Stomach (tissue), 9 donors: ENCODE measurements around the gene ERRFI1. TPM values are rescaled to one million over a fixed set of nuclear protein-coding genes. Genes with fewer than 3 reads are reported as not detected.
"Not testable (repeated sequence)": the region's sequence is repeated elsewhere in the genome, so short reads cannot be mapped to it uniquely, and the experiment has no call there.

Source experiments
- DNase-seq, 2 donors: peaks; one replicate each; pipeline versions ENCODE4 v3.0.0 to v3.0.0-alpha.2; 2013 to 2019
- H3K27ac ChIP-seq, 5 donors: fragments of 200-600 bp in 4 of 5; sonication (generic) in 4 of 5; one replicate each; pipeline ENCODE4 v1.5.1; 2013 to 2019; ENCODE audit warnings: mild to moderate bottlenecking in 1 of 5, moderate library complexity in 1 of 5
- H3K27me3 ChIP-seq, 3 donors: fragments of 200-600 bp; sonication (generic); one replicate each; pipeline ENCODE4 v1.5.1; 2017 to 2019; ENCODE audit warnings: mixed run types in 1 of 3
- H3K36me3 ChIP-seq, 4 donors: fragments of 200-600 bp; sonication (generic); 1 replicate in 3 of 4; 2 replicates in 1 of 4; pipeline ENCODE4 v1.5.1; 2016 to 2019
- H3K4me1 ChIP-seq, 4 donors: fragments of 200-600 bp; sonication (generic); one replicate each; pipeline ENCODE4 v1.5.1; 2016 to 2019
- H3K4me3 ChIP-seq, 4 donors: fragments of 200-600 bp; sonication (generic) in 3 of 4; one replicate each; pipeline ENCODE4 v1.5.1; 2016 to 2019; ENCODE audit warnings: mild to moderate bottlenecking in 1 of 4
- H3K9me3 ChIP-seq, 4 donors: fragments of 200-600 bp; sonication (generic); one replicate each; pipeline ENCODE4 v1.5.1; 2016 to 2019
- CTCF ChIP-seq, 7 experiments: fragments of 450-650 bp in 4 of 7; fragments of 200-600 bp in 3 of 7; sonication (generic) in 3 of 7; IDR thresholded peaks; one replicate each; pipeline ENCODE4 v1.5.1; 2016 to 2019; ENCODE audit warnings: antibody characterized with exemption in 7 of 7, control low read depth in 2 of 7, mild to moderate bottlenecking in 1 of 7
- EP300 ChIP-seq: sonication (generic); formaldehyde crosslinking; IDR thresholded peaks from one replicate; pipeline ENCODE4 v1.6.1; 2017; ENCODE audit warnings: antibody characterized with exemption
- POLR2A ChIP-seq, 4 donors: fragments of 450-650 bp; IDR thresholded peaks; one replicate each; pipeline ENCODE4 v1.6.1; 2016; ENCODE audit warnings: antibody characterized with exemption in 4 of 4, control low read depth in 2 of 4, mild to moderate bottlenecking in 1 of 4, moderate library complexity in 1 of 4
- POLR2AphosphoS5 ChIP-seq, 3 donors: sonication (generic); formaldehyde crosslinking; IDR thresholded peaks; one replicate each; pipeline ENCODE4 v1.6.1; 2016; ENCODE audit warnings: antibody characterized with exemption in 3 of 3
- WGBS, 5 donors: extraction: QIAGEN DNeasy Blood & Tissue Kit in 3 of 5; methylation state at CpG; one replicate each; pipeline versions ENCODE4 v1.1.5 to v1.1.7; 2013 to 2018; 5-methylcytosine and 5-hydroxymethylcytosine counted together
- intact Hi-C: fragments of 100-400 bp; cut with DNase I; formaldehyde crosslinking; loops from one replicate; pipeline ENCODE4 v1.15.1; 2023; ENCODE audit warnings: low total_unique reads
- polyA plus RNA-seq, 3 donors: library from polyadenylated mRNA; stranded (reverse); fragments of 200-250 nt; gene quantifications; one replicate each; pipeline ENCODE4 v1.2.3, GENCODE V29; 2013
- total RNA-seq, 5 donors: library from RNA; depleted of rRNA; stranded (reverse); fragments of >200 nt; gene quantifications; one replicate each; pipeline versions ENCODE4 v1.1.0 to v1.2.3, GENCODE V29; 2014 to 2016
- donor health status: healthy with polysubstance abuse.
- donor health status: Bipolar disorder and iron deficiency.
- donor health status: healthy.

ERRFI1 gene
- total and polyA plus RNA-seq, 8 donors: 3.5 to 201 (median 58.5) TPM

- Histone ChIP-seq H3K27ac (peak overlapping the region in 3 of 5 donors; percentile 20 to 83 (median 25)), H3K9me3 (no peaks in the 10 kb centered on the region), H3K36me3 (no peaks in the 10 kb centered on the region), H3K27me3 (no peaks in the 10 kb centered on the region), H3K4me3 (no peak overlapping the region), H3K4me1 (peaks cover 22 to 59% (median 34%) of the 10 kb centered on the region in 4 donors)
- WGBS, 5 donors: 74 to 87% (median 78%) methylated on average over 4 of the region's 4 CpGs
- TF ChIP-seq POLR2A (IDR thresholded peaks at IDR 0.05) (no peak), POLR2AphosphoS5 (IDR thresholded peaks at IDR 0.05) (no peak), CTCF (IDR thresholded peaks at IDR 0.05) (no peak), EP300 (no peak)
- intact Hi-C loops: no loop called here
- no peak for DNase-seq
Measured at GRCh38 chr1:8055973-8056372, 29.9 kb upstream of the ERRFI1 start.

GRCh38 chr1:8053878-8054567 lies 27.9 kb upstream of the ERRFI1 start:
- H3K9me3 ChIP-seq: no peaks in the 10 kb centered on the region
- no peak overlapping the region for H3K4me3 ChIP-seq
- peaks cover 6 to 40% (median 18%) of the 10 kb centered on the region in 4 donors for H3K4me1 ChIP-seq
- DNase-seq: no peak
- TF ChIP-seq EP300 (no peak), POLR2A (IDR thresholded peaks at IDR 0.05) (no peak), CTCF (IDR thresholded peaks at IDR 0.05) (no peak)
- H3K27me3 ChIP-seq: no peaks in the 10 kb centered on the region
- WGBS, 5 donors: 52 to 70% (median 57%) methylated on average over 5 of the region's 5 CpGs
- intact Hi-C loops: no loop called here
- H3K36me3 ChIP-seq: no peaks in the 10 kb centered on the region
- peak overlapping the region in 1 of 5 donors; percentile 37 for H3K27ac ChIP-seq

- Histone ChIP-seq H3K36me3 (no peaks in the 10 kb centered on the region), H3K27me3 (no peaks in the 10 kb centered on the region), H3K4me3 (no peak overlapping the region), H3K27ac (peak overlapping the region in 2 of 5 donors; percentile 25 to 33), H3K9me3 (no peaks in the 10 kb centered on the region), H3K4me1 (peaks cover 0 to 35% (median 7%) of the 10 kb centered on the region in 4 donors)
- intact Hi-C loops: no loop called here
- DNase-seq: no peak
- peak in 1 of 3 donors; percentile 48 for TF ChIP-seq POLR2AphosphoS5 (IDR thresholded peaks at IDR 0.05)
- TF ChIP-seq CTCF (IDR thresholded peaks at IDR 0.05): no peak
- peak; percentile 62 for TF ChIP-seq EP300
- 89 to 97% (median 89%) methylated on average over 4 of the region's 4 CpGs for WGBS, 5 donors
Measured at GRCh38 chr1:8051650-8052049, 25.5 kb upstream of the ERRFI1 start.

GRCh38 chr1:8049229-8049628 lies 23.1 kb upstream of the ERRFI1 start:
- H3K4me1 ChIP-seq: peaks cover 0 to 25% (median 9%) of the 10 kb centered on the region in 4 donors
- H3K36me3 ChIP-seq, DNase-seq, H3K9me3 ChIP-seq, H3K27ac ChIP-seq, intact Hi-C loops, H3K27me3 ChIP-seq, H3K4me3 ChIP-seq: not testable (repeated sequence)
- WGBS, 5 donors: 91 to 97% (median 96%) methylated on average over 4 of the region's 4 CpGs
